ENCODE results near the gene DUSP9.
"Not testable (repeated sequence)": the region's sequence is repeated elsewhere in the genome, so short reads cannot be mapped to it uniquely, and the experiment has no call there.

DUSP9 gene

GRCh38 chrX:153693216-153694086, 46.4 kb downstream of the DUSP9 start:
- no peak for DNase-seq (ENCODE audit: low spot score)

- not testable (repeated sequence) for DNase-seq (ENCODE audit: low spot score)
Measured at GRCh38 chrX:153694256-153694655, 47.3 kb downstream of the DUSP9 start.

- DNase-seq (ENCODE audit: low spot score) = no peak
Measured at GRCh38 chrX:153694687-153695270, 47.8 kb downstream of the DUSP9 start.

GRCh38 chrX:153696100-153696499, 49.1 kb downstream of the DUSP9 start:
- no peak for DNase-seq (ENCODE audit: low spot score)

- DNase-seq (ENCODE audit: low spot score) = not testable (repeated sequence)
Measured at GRCh38 chrX:153696538-153696937, 49.5 kb downstream of the DUSP9 start.

GRCh38 chrX:153696986-153697722, 50.2 kb downstream of the DUSP9 start:
- not testable (repeated sequence) for DNase-seq (ENCODE audit: low spot score)

GRCh38 chrX:153697924-153698865, 51.2 kb downstream of the DUSP9 start:
- DNase-seq (ENCODE audit: low spot score) = no peak

GRCh38 chrX:153699210-153699783, 52.3 kb downstream of the DUSP9 start:
- not testable (repeated sequence) for DNase-seq (ENCODE audit: low spot score)

GRCh38 chrX:153699784-153700371, 52.9 kb downstream of the DUSP9 start:
- not testable (repeated sequence) for DNase-seq (ENCODE audit: low spot score)

GRCh38 chrX:153700376-153700945, 53.5 kb downstream of the DUSP9 start:
- DNase-seq (ENCODE audit: low spot score) = no peak
